Mesodermal cell (in vitro differentiated cells): ENCODE data around the gene NME7. TPM values are rescaled to one million over a fixed set of nuclear protein-coding genes. Genes with fewer than 3 reads are reported as not detected.
"Not testable (repeated sequence)": the region's sequence is repeated elsewhere in the genome, so short reads cannot be mapped to it uniquely, and the experiment has no call there.

ENCODE experiments used
- H3K27ac ChIP-seq: 2 replicates; pipeline ENCODE4 v1.7.0; 2013; ENCODE audit warnings: mild to moderate bottlenecking, low read depth, low read length, moderate library complexity; ENCODE audit not compliant: severe bottlenecking
- H3K36me3 ChIP-seq: 2 replicates; pipeline ENCODE4 v1.7.1; 2013; ENCODE audit warnings: mild to moderate bottlenecking, low read length, moderate library complexity; ENCODE audit not compliant: control insufficient read depth, insufficient read depth
- H3K4me1 ChIP-seq: one replicate; pipeline ENCODE4 v1.7.1; 2013; ENCODE audit warnings: mild to moderate bottlenecking, low read length; ENCODE audit not compliant: insufficient read depth, control insufficient read depth, poor library complexity, severe bottlenecking
- H3K4me3 ChIP-seq: 2 replicates; pipeline ENCODE4 v1.7.0; 2013; ENCODE audit warnings: low read length, control low read depth, mild to moderate bottlenecking; ENCODE audit not compliant: insufficient read depth, poor library complexity, severe bottlenecking; ENCODE audit errors: extremely low read depth
- H3K9me3 ChIP-seq: 2 replicates; pipeline ENCODE4 v1.7.1; 2013; ENCODE audit warnings: mild to moderate bottlenecking, low read length, moderate library complexity; ENCODE audit not compliant: control insufficient read depth
- WGBS, 2 experiments: methylation state at CpG; one replicate each; pipeline ENCODE4 v1.1.5; 2013; ENCODE audit warnings: missing lambda C conversion rate in 2 of 2; ENCODE audit not compliant: insufficient coverage in 2 of 2; 5-methylcytosine and 5-hydroxymethylcytosine counted together
- polyA plus RNA-seq, 2 experiments: library from polyadenylated mRNA; stranded (reverse); fragments of 50-300 nt; gene quantifications; one replicate each; pipeline ENCODE4 v1.2.3, GENCODE V29; 2013

The NME7 gene
- polyA plus RNA-seq (2013, experiment 1 of 2), result 27.8 TPM
- 32.5 TPM for polyA plus RNA-seq (2013, experiment 2 of 2)

- Histone ChIP-seq H3K36me3 (peaks cover 22% of the 10 kb centered on the region), H3K9me3 (peaks cover 10% of the 10 kb centered on the region), H3K4me1 (no peaks in the 10 kb centered on the region), H3K27ac (peak within 1 kb of the TSS; percentile 76), H3K4me3 (peak within 1 kb of the TSS; percentile 78)
- WGBS, 2 experiments, result 0% methylated on average over 24 to 35 of the region's 37 CpGs
These were observed at the start of gene NME7, which contains the start of gene BLZF1 for GRCh38 chr1:169367686-169368405. NME7 (minus strand) TSS chr1:169367797; CDS start chr1:169367710, 87 bp downstream. BLZF1 (plus strand) TSS chr1:169368195; CDS start chr1:169369523, 1,328 bp downstream.

GRCh38 chr1:169414952-169415351 lies 47.4 kb upstream of the NME7 start:
- H3K27ac ChIP-seq, result no peak overlapping the region
- no peaks in the 10 kb centered on the region for H3K4me1 ChIP-seq
- WGBS, 2 experiments, result 90 to 95% methylated on average over 2 of the region's 2 CpGs
- no peaks in the 10 kb centered on the region for H3K36me3 ChIP-seq
- H3K9me3 ChIP-seq, result no peaks in the 10 kb centered on the region
- no peak overlapping the region for H3K4me3 ChIP-seq

GRCh38 chr1:169408340-169408739 lies 40.7 kb upstream of the NME7 start:
- H3K4me3 ChIP-seq, H3K9me3 ChIP-seq, H3K36me3 ChIP-seq, H3K27ac ChIP-seq, H3K4me1 ChIP-seq: not testable (repeated sequence)
- 85 to 90% methylated on average over 3 to 4 of the region's 5 CpGs for WGBS, 2 experiments

- not testable (repeated sequence) for H3K27ac ChIP-seq, H3K4me3 ChIP-seq, H3K4me1 ChIP-seq, H3K36me3 ChIP-seq, H3K9me3 ChIP-seq
- WGBS, 2 experiments, result no CpG with 5 or more reads among the region's 1 CpG
These were observed 35.0 kb upstream of the NME7 start for GRCh38 chr1:169402578-169402977.

GRCh38 chr1:169395955-169396354 lies 28.4 kb upstream of the NME7 start:
- no peaks in the 10 kb centered on the region for H3K9me3 ChIP-seq
- H3K36me3 ChIP-seq, result peaks cover 30% of the 10 kb centered on the region
- H3K27ac ChIP-seq, result no peak overlapping the region
- H3K4me3 ChIP-seq, result no peak overlapping the region
- H3K4me1 ChIP-seq, result no peaks in the 10 kb centered on the region
- no CpG with 5 or more reads among the region's 3 CpGs for WGBS, 2 experiments

GRCh38 chr1:169392406-169392805 lies 24.8 kb upstream of the NME7 start:
- no CpG with 5 or more reads among the region's 1 CpG for WGBS, 2 experiments
- no peaks in the 10 kb centered on the region for H3K9me3 ChIP-seq
- H3K27ac ChIP-seq, result no peak overlapping the region
- H3K4me3 ChIP-seq, result no peak overlapping the region
- H3K4me1 ChIP-seq, result no peaks in the 10 kb centered on the region
- H3K36me3 ChIP-seq, result peaks cover 49% of the 10 kb centered on the region

- Histone ChIP-seq H3K36me3 (peaks cover 63% of the 10 kb centered on the region), H3K27ac (no peak overlapping the region), H3K9me3 (no peaks in the 10 kb centered on the region), H3K4me3 (no peak overlapping the region), H3K4me1 (no peaks in the 10 kb centered on the region)
These were observed 22.7 kb upstream of the NME7 start for GRCh38 chr1:169390303-169390702.

- Histone ChIP-seq H3K27ac (no peak overlapping the region), H3K9me3 (no peaks in the 10 kb centered on the region), H3K36me3 (peaks cover 75% of the 10 kb centered on the region), H3K4me1 (no peaks in the 10 kb centered on the region), H3K4me3 (no peak overlapping the region)
These were observed 19.8 kb upstream of the NME7 start for GRCh38 chr1:169387399-169387798.

GRCh38 chr1:169383449-169383848 lies 15.9 kb upstream of the NME7 start:
- Histone ChIP-seq H3K27ac (no peak overlapping the region), H3K4me1 (no peaks in the 10 kb centered on the region), H3K9me3 (no peaks in the 10 kb centered on the region), H3K4me3 (no peak overlapping the region), H3K36me3 (peaks cover 59% of the 10 kb centered on the region)
- WGBS, 2 experiments, result 93 to 100% methylated on average over 2 of the region's 4 CpGs

- no peak overlapping the region for H3K27ac ChIP-seq
- no peaks in the 10 kb centered on the region for H3K4me1 ChIP-seq
- no peak overlapping the region for H3K4me3 ChIP-seq
- H3K9me3 ChIP-seq, result no peaks in the 10 kb centered on the region
- H3K36me3 ChIP-seq, result peaks cover 57% of the 10 kb centered on the region
These were observed 13.6 kb upstream of the NME7 start for GRCh38 chr1:169381162-169381561.

- H3K9me3 ChIP-seq, result no peaks in the 10 kb centered on the region
- H3K4me3 ChIP-seq, result no peak overlapping the region
- no peaks in the 10 kb centered on the region for H3K4me1 ChIP-seq
- WGBS, 2 experiments, result 100% methylated on average over 1 of the region's 1 CpG; no CpG with 5 or more reads in 1 of the 2 experiments
- no peak overlapping the region for H3K27ac ChIP-seq
- H3K36me3 ChIP-seq, result peaks cover 40% of the 10 kb centered on the region
These were observed 3.8 kb upstream of the NME7 start for GRCh38 chr1:169371404-169371803.
